K562 (cell line): ENCODE results near the gene MBD3. TPM values are rescaled to one million over a fixed set of nuclear protein-coding genes. Genes with fewer than 3 reads are reported as not detected.

Experiments
- BRD9 ChIP-seq: fragments of 450-650 bp; IDR thresholded peaks from 2 replicates; pipeline ENCODE4 v1.6.1; 2018; ENCODE audit warnings: low read depth; ENCODE audit not compliant: partially characterized antibody
- CSDE1 ChIP-seq, 2 experiments: fragments of 450-650 bp; IDR thresholded peaks; 2 replicates each; pipeline ENCODE4 v1.6.1; 2016; ENCODE audit warnings: mild to moderate bottlenecking in 1 of 2
- FOSL1 ChIP-seq: fragments of 200-800 bp; sonication (Bioruptor generic); conservative IDR thresholded peaks from 2 replicates; pipeline ENCODE4 v1.6.1; 2016; ENCODE audit warnings: missing genetic modification characterization, missing compliant biosample characterization
- HSF4 ChIP-seq: fragments of 250-450 bp; sonication (Bioruptor Pico); IDR thresholded peaks from 2 replicates; pipeline ENCODE4 v2.1.2; 2022; ENCODE audit warnings: mild to moderate bottlenecking, moderate library complexity, borderline replicate concordance
- JUND ChIP-seq, 2 experiments: IDR thresholded peaks; 2 replicates in 1 of 2; 3 replicates in 1 of 2; pipeline ENCODE4 v1.6.1; 2011; ENCODE audit warnings: borderline replicate concordance in 2 of 2, low read depth in 2 of 2, low read length in 2 of 2, improper control_type of control experiment in 1 of 2, missing biosample characterization in 1 of 2, missing genetic modification characterization in 1 of 2, missing genetic modification reagents in 1 of 2
- MAFK ChIP-seq: IDR thresholded peaks from 2 replicates; pipeline ENCODE4 v1.6.1; 2011; ENCODE audit warnings: low read length, improper control_type of control experiment
- MEF2D ChIP-seq: conservative IDR thresholded peaks from 2 replicates; pipeline ENCODE4 v1.6.1; 2016; ENCODE audit warnings: low read depth, missing genetic modification characterization, missing compliant biosample characterization
- NONO ChIP-seq, 2 experiments: fragments of 200-400 bp in 1 of 2; fragments of 450-650 bp in 1 of 2; formaldehyde crosslinking in 1 of 2; IDR thresholded peaks; 2 replicates each; pipeline ENCODE4 v1.6.1; 2017; ENCODE audit warnings: low read depth in 2 of 2, mild to moderate bottlenecking in 2 of 2, moderate library complexity in 2 of 2, low read length in 1 of 2
- THAP12 ChIP-seq: fragments of 250-450 bp; sonication (Bioruptor Pico); IDR thresholded peaks from 2 replicates; pipeline ENCODE4 v1.9.0; 2021; ENCODE audit warnings: mild to moderate bottlenecking, inconsistent platforms
- THRAP3 ChIP-seq: fragments of 450-650 bp; IDR thresholded peaks from 2 replicates; pipeline ENCODE4 v1.6.1; 2016; ENCODE audit warnings: mild to moderate bottlenecking, inconsistent platforms, borderline replicate concordance
- U2AF1 ChIP-seq: fragments of 200-400 bp; formaldehyde crosslinking; optimal IDR thresholded peaks from 2 replicates; pipeline ENCODE3; 2017; ENCODE audit warnings: mild to moderate bottlenecking, low read depth, low read length, moderate library complexity
- XRCC3 ChIP-seq: fragments of 450-650 bp; IDR thresholded peaks from 2 replicates; pipeline ENCODE4 v1.6.1; 2017; ENCODE audit warnings: mild to moderate bottlenecking, moderate library complexity
- ZNF174 ChIP-seq: fragments of 250-450 bp; sonication (Bioruptor Pico); IDR thresholded peaks from 2 replicates; pipeline ENCODE4 v1.4.0; 2020; ENCODE audit warnings: mild to moderate bottlenecking
- ZNF197 ChIP-seq: fragments of 200-800 bp; sonication (Bioruptor generic); IDR thresholded peaks from 2 replicates; pipeline ENCODE4 v1.6.1; 2016; ENCODE audit warnings: low read depth, missing genetic modification characterization, missing compliant biosample characterization
- ZNF644 ChIP-seq: fragments of 200-800 bp; sonication (Bioruptor generic); IDR thresholded peaks from 2 replicates; pipeline ENCODE4 v1.6.1; 2016; ENCODE audit warnings: low read depth, missing genetic modification characterization, missing compliant biosample characterization
- ZSCAN29 ChIP-seq: fragments of 450-650 bp; IDR thresholded peaks from 2 replicates; pipeline ENCODE4 v1.6.1; 2017
- polyA plus RNA-seq, 8 experiments: library from polyadenylated mRNA; depleted of rRNA in 4 of 8; stranded (reverse) in 5 of 8; unstranded in 3 of 8; fragments of >200 nt; fragmentation: Nextera tagmentation in 2 of 8; fragmentation: Illumina TruSeq in 1 of 8; extraction: Ambion mirVana in 2 of 8; extraction: Trizol in 1 of 8; gene quantifications; 2 replicates each; pipeline versions ENCODE4 v1.2.1 to v1.2.3, GENCODE V29; 2011 to 2014; ENCODE audit warnings: inconsistent platforms in 1 of 8, missing spikeins in 1 of 8
- total RNA-seq, 7 experiments: library from RNA; depleted of rRNA in 6 of 7; stranded (reverse); fragments of >200 nt in 6 of 7; fragmentation: Illumina TruSeq in 2 of 7; extraction: Trizol in 2 of 7; gene quantifications; 2 replicates each; pipeline versions ENCODE4 v1.2.1 to v1.2.3, GENCODE V29; 2011 to 2021; ENCODE audit warnings: low replicate concordance in 1 of 7
- TF ChIP-seq, protein P1 (sequence below): sonication (generic); formaldehyde crosslinking; IDR thresholded peaks from 2 replicates; pipeline ENCODE4 v1.9.0; 2022; ENCODE audit warnings: mild to moderate bottlenecking, missing genetic modification reagents
- TF ChIP-seq, protein P2 (sequence below): fragments of 250-450 bp; sonication (Bioruptor Pico); IDR thresholded peaks from 2 replicates; pipeline ENCODE4 v1.4.0; 2020; ENCODE audit warnings: borderline replicate concordance

MBD3 gene
- total and polyA plus RNA-seq, 9 of the 15 experiments (the other 6 are each of a cell fraction or from before 2014, with no cell fraction given) = 0.24 to 137 (median 30.9) TPM

DNA sequence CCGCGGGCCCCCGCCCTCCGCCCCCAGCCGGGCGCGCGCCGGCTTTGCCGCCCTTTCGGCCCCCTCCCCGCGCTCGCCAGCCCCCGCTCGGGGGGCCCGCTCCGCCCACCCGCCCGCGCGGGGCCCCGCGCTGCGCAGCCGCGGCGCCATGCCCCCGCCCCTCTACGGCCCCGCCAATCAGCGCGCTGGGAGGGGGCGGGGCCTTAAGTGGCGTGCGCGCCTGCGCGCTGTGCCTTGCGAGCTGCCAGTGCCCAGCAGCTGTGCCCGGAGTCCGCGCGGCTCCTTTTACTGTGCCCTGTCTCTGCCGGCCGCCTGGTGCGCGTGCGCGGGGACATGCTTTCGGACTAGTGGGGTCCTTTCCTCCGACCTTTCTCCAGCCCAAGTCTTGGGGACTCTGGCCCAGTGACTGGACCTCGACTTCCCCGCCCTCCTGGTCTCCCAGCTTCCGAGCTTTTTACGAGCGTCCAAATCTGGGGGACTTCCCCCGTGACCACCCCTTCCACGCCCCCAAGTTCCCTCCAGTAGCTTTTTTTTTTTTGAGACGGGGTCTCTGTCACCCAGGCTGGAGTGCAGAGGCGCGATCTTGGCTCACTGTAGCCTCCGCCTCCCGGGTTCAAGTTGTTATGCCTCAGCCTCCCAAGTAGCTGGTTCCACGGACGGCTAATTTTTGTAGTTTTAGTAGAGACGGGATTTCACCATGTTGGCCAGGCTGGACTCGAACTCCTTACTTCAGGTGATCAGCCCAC, at the start of gene MBD3 (continued):
- no peak for TF ChIP-seq CSDE1 (IDR thresholded peaks at IDR 0.05)
- no peak for TF ChIP-seq U2AF1
- no peak for TF ChIP-seq BRD9
- TF ChIP-seq, protein P1, sequence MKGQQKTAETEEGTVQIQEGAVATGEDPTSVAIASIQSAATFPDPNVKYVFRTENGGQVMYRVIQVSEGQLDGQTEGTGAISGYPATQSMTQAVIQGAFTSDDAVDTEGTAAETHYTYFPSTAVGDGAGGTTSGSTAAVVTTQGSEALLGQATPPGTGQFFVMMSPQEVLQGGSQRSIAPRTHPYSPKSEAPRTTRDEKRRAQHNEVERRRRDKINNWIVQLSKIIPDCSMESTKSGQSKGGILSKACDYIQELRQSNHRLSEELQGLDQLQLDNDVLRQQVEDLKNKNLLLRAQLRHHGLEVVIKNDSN (CRISPR knock-in tag) = no peak
- TF ChIP-seq ZNF174 (CRISPR knock-in tag) = no peak
- TF ChIP-seq FOSL1 = peak; percentile 32; the same call in 1 of the 2 replicates
- TF ChIP-seq THRAP3 = no peak
- TF ChIP-seq XRCC3 = no peak
- no peak for TF ChIP-seq MAFK
- TF ChIP-seq NONO (IDR thresholded peaks at IDR 0.05; ENCODE audit: low read depth in 2 of 2, low read length in 1 of 2) = no peak
- no peak; the same call in none of the 2 replicates for TF ChIP-seq JUND (IDR thresholded peaks at IDR 0.05; ENCODE audit: borderline replicate concordance, low read depth, low read length)
- no peak for TF ChIP-seq JUND (tag; IDR thresholded peaks at IDR 0.05; ENCODE audit: borderline replicate concordance, low read depth, low read length)
- TF ChIP-seq ZNF644 (tag) = no peak
- TF ChIP-seq, protein P2, sequence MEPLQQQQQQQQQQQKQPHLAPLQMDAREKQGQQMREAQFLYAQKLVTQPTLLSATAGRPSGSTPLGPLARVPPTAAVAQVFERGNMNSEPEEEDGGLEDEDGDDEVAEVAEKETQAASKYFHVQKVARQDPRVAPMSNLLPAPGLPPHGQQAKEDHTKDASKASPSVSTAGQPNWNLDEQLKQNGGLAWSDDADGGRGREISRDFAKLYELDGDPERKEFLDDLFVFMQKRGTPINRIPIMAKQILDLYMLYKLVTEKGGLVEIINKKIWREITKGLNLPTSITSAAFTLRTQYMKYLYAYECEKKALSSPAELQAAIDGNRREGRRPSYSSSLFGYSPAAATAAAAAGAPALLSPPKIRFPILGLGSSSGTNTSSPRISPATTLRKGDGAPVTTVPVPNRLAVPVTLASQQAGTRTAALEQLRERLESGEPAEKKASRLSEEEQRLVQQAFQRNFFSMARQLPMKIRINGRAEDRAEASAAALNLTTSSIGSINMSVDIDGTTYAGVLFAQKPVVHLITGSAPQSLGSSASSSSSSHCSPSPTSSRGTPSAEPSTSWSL (CRISPR knock-in tag) = no peak
- peak; percentile 77 for TF ChIP-seq THAP12 (CRISPR knock-in tag)
- TF ChIP-seq HSF4 = no peak
- TF ChIP-seq MEF2D = no peak
- no peak for TF ChIP-seq ZSCAN29
- TF ChIP-seq ZNF197 (CRISPR knock-in tag) = no peak
